Articular chondrocyte of knee joint (primary cell): Measurements from ENCODE around the gene DYNAP. TPM values are rescaled to one million over a fixed set of nuclear protein-coding genes. Genes with fewer than 3 reads are reported as not detected.

Experiments used
- total RNA-seq: library from RNA; depleted of rRNA; stranded (reverse); fragments of >200 nt; gene quantifications from 2 replicates; pipeline ENCODE4 v1.2.3, GENCODE V29; 2012

The DYNAP gene
- total RNA-seq = not detected in 2 replicates

GRCh38 chr18:54590945-54591344 is at the start of gene DYNAP:
TSS of gene DYNAP (plus strand) at chr18:54591245. CDS start at chr18:54591283, 38 bp downstream.

Other genes with a start within 250 kb of the DYNAP start
- 1.2 TPM in 1 of 2 replicates, not detected in the other for gene STARD6, start 233.4 kb upstream of the DYNAP start, total RNA-seq
- gene C18orf54, start 233.3 kb upstream of the DYNAP start, total RNA-seq = 4.2 and 5.5 TPM in 2 replicates
- 9.9 and 27.6 TPM in 2 replicates for gene RAB27B, start 237.2 kb downstream of the DYNAP start, total RNA-seq